K562 (cell line): Measurements from ENCODE around the gene CEMIP.

Experiments used
- CBFB ChIP-seq: sonication (generic); formaldehyde crosslinking; IDR thresholded peaks from 2 replicates; pipeline ENCODE4 v1.4.0; 2020; ENCODE audit warnings: mild to moderate bottlenecking, missing genetic modification reagents
- HNRNPL ChIP-seq: fragments of 200-400 bp; formaldehyde crosslinking; IDR thresholded peaks from 2 replicates; pipeline ENCODE4 v1.6.1; 2017; ENCODE audit warnings: low read depth, mild to moderate bottlenecking, low read length
- NR3C1 ChIP-seq: sonication (generic); formaldehyde crosslinking; IDR thresholded peaks from 2 replicates; pipeline ENCODE4 v1.8.1; 2022; ENCODE audit warnings: missing genetic modification reagents
- RREB1 ChIP-seq: fragments of 250-450 bp; sonication (Bioruptor Pico); IDR thresholded peaks from 2 replicates; pipeline ENCODE4 v1.4.0; 2020
- TF ChIP-seq, protein P1 (sequence below): sonication (generic); formaldehyde crosslinking; IDR thresholded peaks from 2 replicates; pipeline ENCODE4 v1.5.0; 2020; ENCODE audit warnings: missing genetic modification reagents
- TF ChIP-seq, protein P2 (sequence below): fragments of 450-650 bp; IDR thresholded peaks from 2 replicates; pipeline ENCODE4 v1.6.1; 2016; ENCODE audit warnings: mild to moderate bottlenecking
- TF ChIP-seq, protein P3 (sequence below): fragments of 450-650 bp; IDR thresholded peaks from one replicate; pipeline ENCODE4 v1.6.1; 2018; ENCODE audit warnings: mild to moderate bottlenecking, moderate library complexity; ENCODE audit not compliant: partially characterized antibody

GRCh38 chr15:80774486-80774885, 4.7 kb upstream of the CEMIP start:
- TF ChIP-seq CBFB (CRISPR knock-in tag), result no peak
- TF ChIP-seq, protein P1, sequence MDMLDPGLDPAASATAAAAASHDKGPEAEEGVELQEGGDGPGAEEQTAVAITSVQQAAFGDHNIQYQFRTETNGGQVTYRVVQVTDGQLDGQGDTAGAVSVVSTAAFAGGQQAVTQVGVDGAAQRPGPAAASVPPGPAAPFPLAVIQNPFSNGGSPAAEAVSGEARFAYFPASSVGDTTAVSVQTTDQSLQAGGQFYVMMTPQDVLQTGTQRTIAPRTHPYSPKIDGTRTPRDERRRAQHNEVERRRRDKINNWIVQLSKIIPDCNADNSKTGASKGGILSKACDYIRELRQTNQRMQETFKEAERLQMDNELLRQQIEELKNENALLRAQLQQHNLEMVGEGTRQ (CRISPR knock-in tag), result no peak
- no peak for TF ChIP-seq HNRNPL
- TF ChIP-seq RREB1, result no peak
- TF ChIP-seq, protein P2, sequence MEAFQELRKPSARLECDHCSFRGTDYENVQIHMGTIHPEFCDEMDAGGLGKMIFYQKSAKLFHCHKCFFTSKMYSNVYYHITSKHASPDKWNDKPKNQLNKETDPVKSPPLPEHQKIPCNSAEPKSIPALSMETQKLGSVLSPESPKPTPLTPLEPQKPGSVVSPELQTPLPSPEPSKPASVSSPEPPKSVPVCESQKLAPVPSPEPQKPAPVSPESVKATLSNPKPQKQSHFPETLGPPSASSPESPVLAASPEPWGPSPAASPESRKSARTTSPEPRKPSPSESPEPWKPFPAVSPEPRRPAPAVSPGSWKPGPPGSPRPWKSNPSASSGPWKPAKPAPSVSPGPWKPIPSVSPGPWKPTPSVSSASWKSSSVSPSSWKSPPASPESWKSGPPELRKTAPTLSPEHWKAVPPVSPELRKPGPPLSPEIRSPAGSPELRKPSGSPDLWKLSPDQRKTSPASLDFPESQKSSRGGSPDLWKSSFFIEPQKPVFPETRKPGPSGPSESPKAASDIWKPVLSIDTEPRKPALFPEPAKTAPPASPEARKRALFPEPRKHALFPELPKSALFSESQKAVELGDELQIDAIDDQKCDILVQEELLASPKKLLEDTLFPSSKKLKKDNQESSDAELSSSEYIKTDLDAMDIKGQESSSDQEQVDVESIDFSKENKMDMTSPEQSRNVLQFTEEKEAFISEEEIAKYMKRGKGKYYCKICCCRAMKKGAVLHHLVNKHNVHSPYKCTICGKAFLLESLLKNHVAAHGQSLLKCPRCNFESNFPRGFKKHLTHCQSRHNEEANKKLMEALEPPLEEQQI, result no peak
- no peak for TF ChIP-seq NR3C1 (CRISPR knock-in tag)
- TF ChIP-seq, protein P3, sequence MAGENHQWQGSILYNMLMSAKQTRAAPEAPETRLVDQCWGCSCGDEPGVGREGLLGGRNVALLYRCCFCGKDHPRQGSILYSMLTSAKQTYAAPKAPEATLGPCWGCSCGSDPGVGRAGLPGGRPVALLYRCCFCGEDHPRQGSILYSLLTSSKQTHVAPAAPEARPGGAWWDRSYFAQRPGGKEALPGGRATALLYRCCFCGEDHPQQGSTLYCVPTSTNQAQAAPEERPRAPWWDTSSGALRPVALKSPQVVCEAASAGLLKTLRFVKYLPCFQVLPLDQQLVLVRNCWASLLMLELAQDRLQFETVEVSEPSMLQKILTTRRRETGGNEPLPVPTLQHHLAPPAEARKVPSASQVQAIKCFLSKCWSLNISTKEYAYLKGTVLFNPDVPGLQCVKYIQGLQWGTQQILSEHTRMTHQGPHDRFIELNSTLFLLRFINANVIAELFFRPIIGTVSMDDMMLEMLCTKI, result no peak
